ENCODE results near the gene LRRFIP1. TPM values are rescaled to one million over a fixed set of nuclear protein-coding genes. Genes with fewer than 3 reads are reported as not detected.
"Not testable (repeated sequence)": the region's sequence is repeated elsewhere in the genome, so short reads cannot be mapped to it uniquely, and the experiment has no call there.

LRRFIP1 gene
- total and polyA plus RNA-seq, 2 donors (not counting 1 experiment from before 2014, with no cell fraction given) = 42.0 to 139 TPM

GRCh38 chr2:237760506-237761502, 133.4 kb downstream of the LRRFIP1 start:
- 99% methylated on average over 15 of the region's 23 CpGs for WGBS (ENCODE audit: insufficient coverage)
- no peaks in the 10 kb centered on the region for H3K27me3 ChIP-seq (replicated peaks in 1 of 4; ENCODE audit: control extremely low read depth in 1 of 4, control insufficient read depth in 3 of 4, insufficient read depth in 4 of 4, low read length in 3 of 4)
- H3K36me3 ChIP-seq (replicated peaks in 1 of 2; ENCODE audit: control extremely low read depth in 1 of 2, control insufficient read depth in 1 of 2, extremely low read depth in 1 of 2, insufficient read depth in 2 of 2, low read length in 1 of 2) = peaks cover 8 to 82% of the 10 kb centered on the region in 2 experiments
- peaks cover 23% of the 10 kb centered on the region for H4K20me1 ChIP-seq (ENCODE audit: control insufficient read depth, insufficient read depth, low read length, poor library complexity, severe bottlenecking)
- H2AFZ ChIP-seq (ENCODE audit: insufficient read depth, low read depth, low read length, poor library complexity, severe bottlenecking) = no peak overlapping the region
- H3K4me1 ChIP-seq (ENCODE audit: control insufficient read depth in 2 of 2, insufficient read depth in 2 of 2, low read length in 2 of 2) = no peaks in the 10 kb centered on the region
- peak; percentile 3 for DNase-seq
- H3K9ac ChIP-seq (ENCODE audit: low read length) = no peak overlapping the region
- H3K4me1 Mint-ChIP-seq = no peaks in the 10 kb centered on the region
- H3K27ac ChIP-seq (ENCODE audit: low read length in 2 of 2) = no peak overlapping the region
- no peak overlapping the region for H3K4me3 ChIP-seq (ENCODE audit: control extremely low read depth in 1 of 5, extremely low read depth in 1 of 5, insufficient read depth in 1 of 5, low read depth in 2 of 5, low read length in 4 of 5)
- H3K79me2 ChIP-seq (ENCODE audit: control insufficient read depth, insufficient read depth, low read length) = peaks cover 3% of the 10 kb centered on the region
- intact Hi-C loops (cut with micrococcal nuclease) = no loop called here
- TF ChIP-seq CTCF (IDR thresholded peaks at IDR 0.05) = no peak
- no peak for TF ChIP-seq EZH2 (IDR thresholded peaks at IDR 0.05; ENCODE audit: borderline replicate concordance, insufficient read depth, low read depth, low read length, poor library complexity, severe bottlenecking)
- no peaks in the 10 kb centered on the region for H3K27me3 Mint-ChIP-seq
- H3K4me3 Mint-ChIP-seq = no peak overlapping the region
- ATAC-seq (ENCODE audit: low read depth) = no peak
- no peaks in the 10 kb centered on the region for H3K9me3 Mint-ChIP-seq (ENCODE audit: insufficient read depth)
- H3K4me2 ChIP-seq (replicated peaks; ENCODE audit: low read depth, low read length, poor library complexity, severe bottlenecking) = no peak overlapping the region
- CTCF ChIA-PET = interaction anchor here (1.2 to 1.8 kb wide), 3 partner anchors 14 to 248 kb away, joined by 4 to 6 read pairs (median 5); no protein-coding TSS in a partner anchor
- POLR2A ChIA-PET = no interaction called here
- H3K9me3 ChIP-seq (ENCODE audit: control extremely low read depth in 1 of 3, control insufficient read depth in 2 of 3, insufficient read depth in 1 of 3, low read length in 2 of 3) = no peaks in the 10 kb centered on the region
- no peak overlapping the region for H3K27ac Mint-ChIP-seq

DNA sequence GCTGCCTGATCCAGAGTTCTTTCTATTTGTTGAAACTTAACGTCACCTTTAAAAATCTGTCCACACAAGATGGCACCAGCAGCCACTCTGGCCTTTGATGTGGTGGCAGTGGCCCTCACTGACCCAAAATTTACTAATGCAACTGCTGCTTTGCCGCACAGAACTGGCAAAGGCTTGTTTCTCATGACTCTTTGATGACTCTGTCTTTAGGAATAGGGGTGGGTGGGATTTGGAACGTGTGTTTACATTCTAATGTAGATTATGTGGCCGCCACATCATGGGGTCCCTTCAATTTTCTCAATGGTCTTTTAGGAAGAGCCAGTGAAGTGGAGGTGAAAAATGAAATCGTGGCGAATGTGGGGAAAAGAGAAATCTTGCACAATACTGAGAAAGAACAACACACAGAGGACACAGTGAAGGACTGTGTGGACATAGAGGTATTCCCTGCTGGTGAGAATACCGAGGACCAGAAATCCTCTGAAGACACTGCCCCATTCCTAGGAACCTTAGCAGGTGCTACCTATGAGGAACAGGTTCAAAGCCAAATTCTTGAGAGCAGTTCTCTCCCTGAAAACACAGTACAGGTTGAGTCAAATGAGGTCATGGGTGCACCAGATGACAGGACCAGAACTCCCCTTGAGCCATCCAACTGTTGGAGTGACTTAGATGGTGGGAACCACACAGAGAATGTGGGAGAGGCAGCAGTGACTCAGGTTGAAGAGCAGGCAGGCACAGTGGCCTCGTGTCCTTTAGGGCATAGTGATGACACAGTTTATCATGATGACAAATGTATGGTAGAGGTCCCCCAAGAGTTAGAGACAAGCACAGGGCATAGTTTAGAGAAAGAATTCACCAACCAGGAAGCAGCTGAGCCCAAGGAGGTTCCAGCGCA, 135.2 kb downstream of the LRRFIP1 start:
- H3K79me2 ChIP-seq (ENCODE audit: control insufficient read depth, insufficient read depth, low read length); H3K4me1 ChIP-seq (ENCODE audit: control insufficient read depth in 2 of 2, insufficient read depth in 2 of 2, low read length in 2 of 2); H3K4me1 Mint-ChIP-seq; H3K27me3 ChIP-seq (replicated peaks in 1 of 4; ENCODE audit: control extremely low read depth in 1 of 4, control insufficient read depth in 3 of 4, insufficient read depth in 4 of 4, low read length in 3 of 4); intact Hi-C loops (cut with micrococcal nuclease); H3K9me3 ChIP-seq (ENCODE audit: control extremely low read depth in 1 of 3, control insufficient read depth in 2 of 3, insufficient read depth in 1 of 3, low read length in 2 of 3); H3K4me3 Mint-ChIP-seq; POLR2A ChIA-PET; H3K27ac ChIP-seq (ENCODE audit: low read length in 2 of 2); DNase-seq; H3K4me2 ChIP-seq (replicated peaks; ENCODE audit: low read depth, low read length, poor library complexity, severe bottlenecking); H2AFZ ChIP-seq (ENCODE audit: insufficient read depth, low read depth, low read length, poor library complexity, severe bottlenecking); H3K27ac Mint-ChIP-seq; H3K27me3 Mint-ChIP-seq; ATAC-seq (ENCODE audit: low read depth); H3K9ac ChIP-seq (ENCODE audit: low read length); H3K4me3 ChIP-seq (ENCODE audit: control extremely low read depth in 1 of 5, extremely low read depth in 1 of 5, insufficient read depth in 1 of 5, low read depth in 2 of 5, low read length in 4 of 5); H3K9me3 Mint-ChIP-seq (ENCODE audit: insufficient read depth): not testable (repeated sequence)
- Histone ChIP-seq H3K36me3 (replicated peaks in 1 of 2; ENCODE audit: control extremely low read depth in 1 of 2, control insufficient read depth in 1 of 2, extremely low read depth in 1 of 2, insufficient read depth in 2 of 2, low read length in 1 of 2) (peaks cover 9 to 78% of the 10 kb centered on the region in 2 experiments), H4K20me1 (ENCODE audit: control insufficient read depth, insufficient read depth, low read length, poor library complexity, severe bottlenecking) (peaks cover 23% of the 10 kb centered on the region)
- 95% methylated on average over 5 of the region's 9 CpGs for WGBS (ENCODE audit: insufficient coverage)
- CTCF ChIA-PET = interaction anchor here (1.4 kb wide), 1 partner anchor 250 kb away, joined by 6 read pairs; no protein-coding TSS in a partner anchor
